HG02798 (cell line): ENCODE measurements around the gene CCDC102B.

Experiments
- ATAC-seq: cut with Tn5 transposase; IDR thresholded peaks from one replicate; pipeline ENCODE4 v1.9.1; 2021; ENCODE audit warnings: mild to moderate bottlenecking; ENCODE audit not compliant: unreplicated experiment, poor library complexity

The CCDC102B gene

DNA sequence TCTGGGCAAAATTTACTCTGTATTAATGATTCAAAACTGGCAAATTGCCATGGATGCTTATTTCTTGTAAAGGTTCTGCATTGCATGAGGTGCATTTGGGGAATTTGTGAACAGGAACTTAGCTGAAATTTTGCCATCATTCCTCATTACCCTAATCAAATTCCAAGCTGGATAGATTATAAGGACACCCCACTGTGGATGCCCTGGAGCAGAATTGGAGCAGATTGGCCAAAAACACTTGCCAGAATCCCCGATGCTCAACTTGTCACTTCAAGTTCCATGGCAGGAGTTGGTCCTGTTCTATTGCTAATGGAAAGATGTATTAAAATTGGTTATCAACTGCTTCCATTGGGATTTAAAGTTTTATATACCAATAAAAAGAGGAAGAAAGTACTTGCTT lies 237.9 kb downstream of the CCDC102B start:
- no peak for ATAC-seq

DNA sequence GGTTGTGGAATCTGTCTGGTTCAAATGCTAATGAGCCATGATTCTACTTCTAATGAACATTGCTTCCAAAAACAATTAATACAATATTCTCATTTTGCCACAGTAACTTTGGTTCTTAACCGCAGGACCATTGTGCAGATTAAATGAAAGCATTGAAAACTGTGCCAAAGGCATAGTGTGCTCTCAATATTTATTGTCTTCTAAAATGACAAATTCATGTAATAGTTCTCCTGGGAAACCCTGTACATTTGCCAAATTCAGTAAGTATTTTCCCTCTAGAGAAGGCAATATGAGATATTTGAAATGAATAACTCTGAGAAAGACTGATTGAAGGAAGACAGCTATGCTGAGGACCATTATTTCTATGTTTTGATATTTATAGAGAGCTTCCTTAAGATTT lies 246.3 kb downstream of the CCDC102B start:
- ATAC-seq, result no peak

DNA sequence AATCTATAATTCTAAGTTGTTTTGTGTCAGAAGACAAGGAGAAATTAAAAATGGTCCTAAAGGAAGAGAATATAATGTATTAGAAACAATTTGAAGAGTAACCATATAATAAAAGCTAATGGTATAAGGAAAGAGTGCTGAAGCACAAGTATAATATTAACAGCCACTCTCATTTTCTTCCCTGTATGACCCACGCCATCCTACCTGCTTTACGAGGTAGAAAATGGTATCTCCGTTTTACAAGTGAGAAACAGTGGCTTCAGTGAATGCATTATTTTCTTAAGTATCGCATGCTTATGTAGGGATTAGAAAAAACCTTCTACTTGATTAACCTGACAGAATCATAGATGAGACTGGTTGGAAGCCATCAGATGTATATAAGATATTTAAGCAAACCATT lies 266.2 kb downstream of the CCDC102B start:
- no peak for ATAC-seq

DNA sequence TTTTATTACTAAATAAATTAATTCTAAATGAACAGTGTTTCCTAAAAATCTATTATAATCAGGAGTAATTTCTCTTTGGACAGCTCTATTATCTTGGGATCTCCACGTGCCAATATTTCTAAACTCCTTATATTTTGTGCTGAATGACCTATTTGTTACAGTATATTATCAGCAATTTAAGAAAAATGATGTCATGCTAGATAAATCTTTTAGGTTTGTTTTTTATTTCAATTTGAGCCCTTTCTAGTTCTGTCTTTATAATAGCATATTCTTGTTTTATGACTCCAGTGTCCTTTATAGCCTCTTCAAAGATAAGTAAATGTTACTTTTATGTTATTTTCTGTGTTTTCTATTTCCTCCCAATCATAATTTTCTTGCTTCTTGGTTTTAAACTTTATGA lies 269.2 kb downstream of the CCDC102B start:
- ATAC-seq, result no peak

DNA sequence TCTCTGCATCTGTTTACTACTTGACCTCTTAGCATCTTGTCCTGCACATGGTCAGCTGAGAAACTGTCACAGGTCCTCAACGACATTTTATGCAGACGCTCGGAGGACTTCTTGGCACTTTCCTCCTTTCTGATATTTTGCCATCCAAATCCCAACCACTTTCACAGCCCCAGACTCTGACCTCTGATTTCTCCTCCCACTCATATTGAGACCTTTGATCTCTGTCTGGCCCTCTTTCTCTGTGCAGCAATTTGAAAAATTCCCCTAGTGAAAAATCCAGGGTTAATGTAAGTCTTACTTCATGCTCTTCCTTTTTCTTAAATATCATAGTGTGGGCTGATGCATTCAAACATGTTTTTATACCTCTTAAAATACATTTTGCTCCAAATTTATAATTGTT lies 273.8 kb downstream of the CCDC102B start:
- no peak for ATAC-seq

DNA sequence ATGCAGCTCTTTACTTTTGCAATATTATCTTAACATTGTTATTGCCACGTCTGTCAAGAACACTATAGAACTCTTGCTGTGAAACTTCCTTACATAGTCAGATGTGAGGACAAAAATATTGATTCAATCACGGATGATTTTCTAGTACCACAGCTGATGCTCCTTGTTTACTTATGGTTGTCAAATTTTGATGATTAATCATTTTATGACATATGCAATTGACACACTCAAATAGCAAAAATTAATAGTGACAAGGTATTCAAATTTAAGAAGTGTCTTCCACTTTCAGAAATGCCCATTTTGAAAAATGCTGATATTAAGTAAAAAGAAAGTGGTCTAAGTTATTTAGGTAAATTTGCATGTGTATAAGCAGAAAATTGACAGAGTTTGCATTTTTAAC lies 284.0 kb downstream of the CCDC102B start:
- ATAC-seq, result no peak

DNA sequence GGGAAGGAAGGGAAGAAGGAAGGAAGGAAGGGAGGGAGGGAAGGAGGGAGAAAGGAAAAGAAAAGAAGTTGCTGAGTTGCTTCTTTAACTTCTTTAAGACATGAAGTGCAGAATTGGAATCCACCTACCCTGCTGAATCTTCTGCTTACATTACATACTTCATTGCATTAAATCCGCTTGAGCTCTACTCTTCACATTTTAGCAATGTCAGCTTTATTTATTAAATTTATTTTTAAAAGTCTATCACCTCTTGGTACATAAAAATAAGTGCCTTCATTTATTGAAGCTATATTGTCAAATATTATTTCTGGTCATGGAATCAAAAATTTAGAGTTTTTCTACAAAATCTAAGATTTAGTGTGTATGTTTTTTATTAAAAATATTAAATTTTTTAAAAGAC lies 284.6 kb downstream of the CCDC102B start:
- ATAC-seq, result no peak

DNA sequence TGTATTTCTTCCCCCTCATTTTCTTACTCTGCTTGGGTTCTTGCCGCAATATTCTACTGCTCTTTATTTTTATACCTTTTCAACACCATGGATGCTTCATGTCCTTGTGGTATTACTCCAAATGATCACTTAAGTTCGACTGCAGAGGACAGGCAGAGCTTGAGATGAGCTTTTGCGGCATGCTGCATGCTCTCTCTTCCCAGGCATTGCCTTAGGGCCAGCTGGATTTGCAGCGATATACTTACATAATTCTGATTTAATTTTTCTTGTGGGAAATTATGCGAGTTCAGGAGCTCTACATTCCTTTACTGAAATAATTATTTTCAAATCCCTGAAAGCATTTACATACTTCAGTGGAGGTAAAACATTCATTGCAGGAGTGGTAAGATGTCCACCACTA lies 288.1 kb downstream of the CCDC102B start:
- ATAC-seq, result no peak

DNA sequence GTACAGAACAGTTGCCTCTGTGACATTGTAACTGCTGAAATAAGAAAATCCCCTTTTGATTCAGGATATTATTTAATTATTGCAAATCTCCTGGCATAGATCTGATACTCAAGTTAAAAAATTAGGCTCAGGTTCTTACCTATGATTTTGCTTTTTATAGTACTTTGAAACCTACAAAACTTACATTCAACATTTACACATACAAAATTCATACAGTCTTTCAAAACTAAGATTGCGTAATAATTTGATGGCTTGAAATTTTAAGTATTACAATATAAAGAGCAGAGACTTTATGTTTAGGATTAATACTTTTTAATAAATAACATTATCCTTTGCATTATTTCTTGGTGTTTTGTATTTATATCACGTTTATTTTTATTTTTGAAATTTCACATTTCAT lies 291.1 kb downstream of the CCDC102B start:
- ATAC-seq, result no peak

DNA sequence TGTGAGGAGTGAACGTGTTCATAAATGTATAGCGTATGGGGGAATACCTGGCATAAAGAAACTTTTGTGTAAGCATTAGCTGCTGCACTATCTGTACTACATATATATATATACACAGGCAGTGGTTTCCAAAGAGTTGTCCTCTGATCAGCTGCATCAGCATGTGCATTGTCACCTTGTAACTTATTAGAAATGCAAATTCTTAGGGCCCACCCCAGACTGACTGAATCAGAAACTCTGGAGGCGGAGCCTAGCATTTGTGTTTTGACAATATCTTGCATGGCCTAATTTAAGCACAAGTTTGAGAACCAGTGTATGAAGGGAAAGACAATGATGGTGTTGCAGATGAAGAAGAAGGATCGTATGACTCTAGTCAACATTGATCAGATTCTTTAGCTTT lies 299.5 kb downstream of the CCDC102B start:
- ATAC-seq, result peak; percentile 79

DNA sequence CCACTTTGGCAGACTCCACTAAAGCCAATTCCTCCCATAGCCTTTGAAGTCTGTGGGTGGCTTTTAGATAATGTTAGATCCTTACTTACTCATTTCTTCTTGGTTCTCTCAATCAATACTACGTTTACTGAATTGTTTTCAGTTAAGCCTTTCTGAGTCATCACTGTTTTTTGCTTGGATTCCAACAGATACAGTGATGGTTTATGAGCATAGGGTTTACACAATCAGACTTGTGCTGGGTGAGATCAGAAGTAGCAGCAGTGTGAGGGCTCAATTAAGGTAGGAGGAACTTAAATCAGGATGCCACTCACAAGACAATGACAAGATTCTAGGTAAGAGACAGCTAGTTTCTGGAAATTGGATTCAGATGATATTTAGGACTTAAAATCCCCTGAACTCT lies 305.1 kb downstream of the CCDC102B start:
- ATAC-seq, result no peak
